Measurements from ENCODE around the gene C6orf89. TPM values are rescaled to one million over a fixed set of nuclear protein-coding genes. Genes with fewer than 3 reads are reported as not detected.

C6orf89 gene
- total and polyA plus RNA-seq, 2 of the 8 experiments (the other 6 are each of a cell fraction or from before 2014, with no cell fraction given): 4.6 to 12.3 TPM

DNA sequence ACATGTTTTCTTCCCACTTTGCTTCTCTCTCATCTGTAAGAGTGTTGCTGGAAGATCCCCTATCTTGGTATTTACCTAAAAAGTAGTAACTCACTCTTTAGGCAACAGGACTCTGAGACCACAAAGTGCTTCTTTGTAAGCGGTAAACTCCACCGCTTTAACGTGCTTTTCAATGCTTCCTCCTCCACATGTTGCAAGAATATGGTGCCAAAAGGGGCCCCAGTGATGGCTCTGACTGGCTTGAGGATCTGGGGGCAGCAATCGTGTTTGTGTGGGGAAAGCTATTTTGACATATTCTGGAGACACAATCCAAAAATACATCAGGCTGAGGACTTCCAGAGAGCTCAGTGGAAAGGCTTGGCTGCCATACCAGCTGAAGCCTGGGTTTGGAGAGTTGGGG lies 34.1 kb upstream of the C6orf89 start:
- ChIA-PET CTCF (ENCODE audit: partially characterized antibody) (interaction anchor here (0.8 to 13.7 kb wide), 22 partner anchors 8 to 365 kb away, joined by 3 to 293 read pairs (median 10); partner anchors contain the start of gene PPIL1), POLR2A (ENCODE audit: partially characterized antibody) (interaction anchor here (0.7 to 1.8 kb wide), 9 partner anchors 13 to 86 kb away, joined by 3 to 5 read pairs (median 3); no protein-coding TSS in a partner anchor)
- WGBS, 2 experiments (ENCODE audit: extremely low coverage in 1 of 2, insufficient coverage in 1 of 2, insufficient read length in 1 of 2, insufficient replicate concordance in 2 of 2, low coverage in 1 of 2, low lambda C conversion rate in 2 of 2, missing lambda C conversion rate in 1 of 2): 78% methylated on average over 4 of the region's 4 CpGs; no CpG with 5 or more reads in 1 of the 2 experiments
- Histone ChIP-seq H3K79me1 (ENCODE audit: low read depth, low read length) (no peaks in the 10 kb centered on the region), H2BK5ac (ENCODE audit: low read depth, low read length) (no peak overlapping the region), H4K91ac (replicated peaks; ENCODE audit: insufficient read length, low read length) (no peak overlapping the region), H3K9me3 (ENCODE audit: insufficient read depth in 2 of 2, low read depth in 1 of 2, low read length in 1 of 2) (no peaks in the 10 kb centered on the region), H3K4ac (replicated peaks; ENCODE audit: insufficient read length, low read depth, low read length) (no peak overlapping the region), H3K36me3 (ENCODE audit: control insufficient read depth in 2 of 4, insufficient read depth in 4 of 4, low read length in 3 of 4) (peaks cover 9 to 38% (median 18%) of the 10 kb centered on the region in 4 experiments; a peak in 7 of 8 replicates), H3K4me2 (ENCODE audit: insufficient read depth in 1 of 2, low read depth in 2 of 2, low read length in 2 of 2) (no peak overlapping the region), H4K5ac (ENCODE audit: insufficient read length, low read depth, low read length) (no peak overlapping the region), H3K27ac (ENCODE audit: low read depth, low read length) (no peak overlapping the region), H3K14ac (ENCODE audit: insufficient read length) (no peak overlapping the region), H3K23ac (ENCODE audit: insufficient read length) (no peak overlapping the region), H4K20me1 (replicated peaks in 1 of 2; ENCODE audit: control insufficient read depth in 1 of 2, insufficient read depth in 2 of 2, low read length in 2 of 2) (peaks cover 0 to 2% of the 10 kb centered on the region in 2 experiments), H2BK15ac (ENCODE audit: low read length) (no peak overlapping the region), H3K56ac (replicated peaks; ENCODE audit: insufficient read length, low read depth, low read length) (no peak overlapping the region), H2AK5ac (ENCODE audit: low read depth, low read length) (no peak overlapping the region), H2BK12ac (ENCODE audit: low read depth, low read length) (no peak overlapping the region), H4K8ac (ENCODE audit: extremely low read depth, insufficient read depth, low read length) (no peak overlapping the region), H3K18ac (ENCODE audit: extremely low read depth, low read length) (no peak overlapping the region), H3K79me2 (ENCODE audit: control insufficient read depth in 1 of 2, insufficient read depth in 2 of 2, low read length in 2 of 2) (no peaks in the 10 kb centered on the region), H3K23me2 (ENCODE audit: low read depth, low read length) (peaks cover 5% of the 10 kb centered on the region), H2BK20ac (ENCODE audit: low read length) (no peak overlapping the region), H3K9ac (replicated peaks in 1 of 4; ENCODE audit: extremely low read depth in 1 of 4, low read depth in 3 of 4, low read length in 3 of 4) (no peak overlapping the region), H2BK120ac (replicated peaks; ENCODE audit: low read depth, low read length) (no peak overlapping the region), H3K27me3 (replicated peaks in 1 of 4; ENCODE audit: control insufficient read depth in 3 of 4, extremely low read depth in 1 of 4, insufficient read depth in 3 of 4, low read length in 3 of 4) (peaks cover 0 to 9% (median 0%) of the 10 kb centered on the region in 4 experiments; a peak in 2 of 7 replicates), H3K4me3 (ENCODE audit: extremely low read depth in 1 of 4, insufficient read depth in 2 of 4, low read depth in 3 of 4, low read length in 4 of 4) (no peak overlapping the region), H3K4me1 (replicated peaks in 1 of 4; ENCODE audit: control insufficient read depth in 3 of 4, insufficient read depth in 4 of 4, low read length in 3 of 4) (peaks cover 7 to 17% (median 9%) of the 10 kb centered on the region in 4 experiments), H2AFZ (ENCODE audit: low read length) (no peak overlapping the region)
- no peak for FAIRE-seq
- TF ChIP-seq RAD21 (IDR thresholded peaks at IDR 0.05 in 1 of 2, conservative IDR thresholded peaks at IDR 0.05 in 1 of 2; ENCODE audit: low read depth in 2 of 2, low read length in 2 of 2): no peak
- no peak for TF ChIP-seq SRF (IDR thresholded peaks at IDR 0.05; ENCODE audit: low read depth, low read length)
- no peak for TF ChIP-seq NRF1 (IDR thresholded peaks at IDR 0.05; ENCODE audit: low read depth, low read length)
- TF ChIP-seq TCF12 (IDR thresholded peaks at IDR 0.05; ENCODE audit: low read depth, low read length): no peak
- TF ChIP-seq EZH2 (IDR thresholded peaks at IDR 0.05; ENCODE audit: low read depth, low read length, severe bottlenecking): no peak
- no peak for TF ChIP-seq SP2 (IDR thresholded peaks at IDR 0.05; ENCODE audit: low read length)
- no peak for DNase-seq (ENCODE audit: low read depth in 1 of 2, low spot score in 2 of 2)
